HEK293T (cell line): ENCODE measurements around the gene NEK6.

ENCODE experiments used
- ARNT ChIP-seq: fragments of 450-650 bp; IDR thresholded peaks from 2 replicates; pipeline ENCODE4 v1.6.1; 2017; ENCODE audit warnings: mild to moderate bottlenecking
- ELF4 ChIP-seq: fragments of 450-650 bp; IDR thresholded peaks from 2 replicates; pipeline ENCODE4 v1.6.1; 2017; ENCODE audit warnings: antibody characterized with exemption
- FOXK2 ChIP-seq: fragments of 450-650 bp; IDR thresholded peaks from 2 replicates; pipeline ENCODE4 v1.6.1; 2016; ENCODE audit warnings: mild to moderate bottlenecking
- SP1 ChIP-seq: fragments of 450-650 bp; IDR thresholded peaks from 2 replicates; pipeline ENCODE4 v1.6.1; 2017

DNA sequence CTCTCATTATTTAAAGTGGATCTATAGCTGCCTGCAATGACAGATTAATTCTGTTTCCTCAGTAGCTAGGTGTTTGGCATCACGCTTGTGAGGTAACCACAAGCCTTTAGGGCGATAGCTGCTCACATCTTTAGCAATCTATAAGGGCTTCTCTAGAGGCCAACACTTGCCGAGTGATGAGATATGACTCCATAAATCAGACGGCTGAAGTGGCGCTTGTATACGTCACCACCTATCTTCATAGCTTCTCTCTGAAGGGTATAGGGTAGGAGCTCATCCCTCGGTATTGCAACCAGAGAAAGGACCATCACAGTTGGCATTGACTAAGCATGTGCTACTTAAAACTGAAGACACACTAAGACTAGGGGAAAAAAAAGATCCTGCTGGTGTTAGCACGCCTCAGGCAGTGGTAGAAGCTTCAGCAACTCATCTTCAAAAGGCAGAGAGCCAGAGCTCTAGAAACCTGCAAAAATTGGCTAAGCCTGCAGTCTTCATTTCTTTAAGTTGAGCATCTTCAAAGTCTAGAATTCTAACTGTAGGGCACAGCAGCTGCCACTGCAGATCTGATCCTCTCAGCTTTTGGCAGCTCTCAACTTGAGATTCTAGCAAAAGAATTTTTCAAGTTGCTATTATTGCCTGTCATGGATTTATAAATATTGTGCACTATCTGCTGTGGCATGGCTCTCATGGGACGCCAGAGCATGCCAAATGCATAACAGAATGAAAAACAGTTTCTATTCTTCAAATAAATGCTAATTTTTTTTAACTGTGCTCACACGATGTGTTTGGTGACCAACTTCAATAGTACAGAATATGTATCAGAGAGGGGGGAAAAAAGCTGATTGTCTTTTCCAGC lies 120.0 kb downstream of the NEK6 start:
- no peak for TF ChIP-seq FOXK2
- TF ChIP-seq ELF4, result no peak
- TF ChIP-seq SP1, result no peak
- no peak for TF ChIP-seq ARNT
